Astrocyte (in vitro differentiated cells and primary cell): ENCODE measurements around the gene EXOC4. TPM values are rescaled to one million over a fixed set of nuclear protein-coding genes. Genes with fewer than 3 reads are reported as not detected.

Experiments
- DNase-seq: peaks from one replicate; pipeline ENCODE4 v3.0.0-alpha.2; 2010; ENCODE audit warnings: low read depth
- FAIRE-seq: peaks from 2 replicates; lab custom pipeline; 2011; peaks lifted over from hg19 to GRCh38; lab: Jason Lieb, UNC
- H2AFZ ChIP-seq: 2 replicates; pipeline ENCODE4 v1.6.0; 2012; ENCODE audit warnings: low read depth, low read length, inconsistent platforms
- H3K27ac ChIP-seq: 2 replicates; pipeline ENCODE4 v1.5.1; 2011; ENCODE audit warnings: low read depth, low read length, inconsistent platforms
- H3K27me3 ChIP-seq: 2 replicates; pipeline ENCODE4 v1.6.0; 2011; ENCODE audit warnings: low read length, inconsistent platforms; ENCODE audit not compliant: insufficient read depth
- H3K36me3 ChIP-seq: 2 replicates; pipeline ENCODE4 v1.5.1; 2011; ENCODE audit warnings: low read length, inconsistent platforms; ENCODE audit not compliant: insufficient read depth
- H3K4me1 ChIP-seq: 2 replicates; pipeline ENCODE4 v1.5.1; 2011; ENCODE audit warnings: low read length, inconsistent platforms; ENCODE audit not compliant: insufficient read depth
- H3K4me2 ChIP-seq: 2 replicates; pipeline ENCODE4 v1.6.0; 2012; ENCODE audit warnings: low read length, inconsistent platforms
- H3K4me3 ChIP-seq: 2 replicates; pipeline ENCODE4 v1.5.1; 2011; ENCODE audit warnings: low read depth, mild to moderate bottlenecking, low read length, inconsistent platforms; ENCODE audit not compliant: insufficient read depth
- H3K79me2 ChIP-seq: 2 replicates; pipeline ENCODE4 v1.6.0; 2012; ENCODE audit warnings: mild to moderate bottlenecking, low read length, inconsistent platforms; ENCODE audit not compliant: insufficient read depth
- H3K9ac ChIP-seq: 2 replicates; pipeline ENCODE4 v1.6.0; 2012; ENCODE audit warnings: mild to moderate bottlenecking, low read length, inconsistent platforms
- H3K9me3 ChIP-seq: 2 replicates; pipeline ENCODE4 v1.5.1; 2012; ENCODE audit warnings: low read depth, mild to moderate bottlenecking, low read length, inconsistent platforms; ENCODE audit not compliant: insufficient read depth
- H4K20me1 ChIP-seq: 2 replicates; pipeline ENCODE4 v1.6.0; 2012; ENCODE audit warnings: low read length, inconsistent platforms; ENCODE audit not compliant: insufficient read depth
- H3K27ac Mint-ChIP-seq: one replicate; pipeline ENCODE4 v1.8.0; 2021; ENCODE audit warnings: mild to moderate bottlenecking, mixed read lengths; ENCODE audit not compliant: unreplicated experiment
- H3K27me3 Mint-ChIP-seq: one replicate; pipeline ENCODE4 v1.8.0; 2021; ENCODE audit warnings: low read depth, mixed read lengths; ENCODE audit not compliant: unreplicated experiment
- H3K36me3 Mint-ChIP-seq: one replicate; pipeline ENCODE4 v1.8.0; 2021; ENCODE audit warnings: low read depth, mixed read lengths; ENCODE audit not compliant: unreplicated experiment
- H3K4me1 Mint-ChIP-seq: one replicate; pipeline ENCODE4 v1.8.0; 2021; ENCODE audit warnings: low read depth, mixed read lengths; ENCODE audit not compliant: unreplicated experiment
- H3K4me3 Mint-ChIP-seq: one replicate; pipeline ENCODE4 v1.8.0; 2021; ENCODE audit warnings: mild to moderate bottlenecking, moderate library complexity, mixed read lengths; ENCODE audit not compliant: unreplicated experiment
- H3K9me3 Mint-ChIP-seq: one replicate; pipeline ENCODE4 v1.8.0; 2021; ENCODE audit warnings: mild to moderate bottlenecking, mixed read lengths; ENCODE audit not compliant: unreplicated experiment
- CTCF ChIP-seq: IDR thresholded peaks from 2 replicates; pipeline ENCODE4 v1.5.1; 2011; ENCODE audit warnings: low read depth, mild to moderate bottlenecking, inconsistent platforms, low read length, moderate library complexity; ENCODE audit not compliant: insufficient read depth
- EZH2 ChIP-seq: IDR thresholded peaks from 2 replicates; pipeline ENCODE4 v1.6.1; 2012; ENCODE audit warnings: mild to moderate bottlenecking, low read length, inconsistent platforms; ENCODE audit not compliant: insufficient read depth
- total RNA-seq: library from RNA; stranded (reverse); gene quantifications from 2 replicates; pipeline ENCODE4 v1.2.1, GENCODE V29; 2021

The EXOC4 gene
- total RNA-seq, 1 donor from 2014 or later, result 57.5 TPM

GRCh38 chr7:133587903-133588302 is 335.0 kb downstream of the EXOC4 start:
- H3K4me3 ChIP-seq, result no peak overlapping the region

GRCh38 chr7:133590795-133591194 is 337.9 kb downstream of the EXOC4 start:
- no peak for TF ChIP-seq CTCF
- TF ChIP-seq EZH2, result no peak
- H3K9me3 Mint-ChIP-seq, result no peaks in the 10 kb centered on the region
- no peak overlapping the region for H3K4me3 ChIP-seq
- DNase-seq, result no peak
- no peaks in the 10 kb centered on the region for H3K9me3 ChIP-seq
- H4K20me1 ChIP-seq, result no peaks in the 10 kb centered on the region
- H3K4me1 ChIP-seq, result no peaks in the 10 kb centered on the region
- no peak overlapping the region for H3K4me3 Mint-ChIP-seq
- no peak for FAIRE-seq
- no peaks in the 10 kb centered on the region for H3K27me3 Mint-ChIP-seq
- no peaks in the 10 kb centered on the region for H3K79me2 ChIP-seq
- no peak overlapping the region for H2AFZ ChIP-seq
- no peak overlapping the region for H3K9ac ChIP-seq
- no peak overlapping the region for H3K4me2 ChIP-seq
- no peaks in the 10 kb centered on the region for H3K27me3 ChIP-seq
- peaks cover 2% of the 10 kb centered on the region for H3K36me3 Mint-ChIP-seq
- H3K27ac Mint-ChIP-seq, result no peak overlapping the region
- no peaks in the 10 kb centered on the region for H3K4me1 Mint-ChIP-seq
- H3K36me3 ChIP-seq, result no peaks in the 10 kb centered on the region
- H3K27ac ChIP-seq, result no peak overlapping the region

More at GRCh38 chr7:133587903-133588302, 335.0 kb downstream of the EXOC4 start:
- TF ChIP-seq CTCF, result no peak
- no peak for TF ChIP-seq EZH2
- Mint-ChIP-seq H3K27me3 (no peaks in the 10 kb centered on the region), H3K36me3 (no peaks in the 10 kb centered on the region), H3K4me3 (no peak overlapping the region), H3K27ac (no peak overlapping the region), H3K9me3 (no peaks in the 10 kb centered on the region), H3K4me1 (peaks cover 11% of the 10 kb centered on the region)
- H3K79me2 ChIP-seq, result no peaks in the 10 kb centered on the region
- H3K4me1 ChIP-seq, result peaks cover 10% of the 10 kb centered on the region
- DNase-seq, result no peak
- FAIRE-seq, result no peak
- H3K27ac ChIP-seq, result no peak overlapping the region
- H3K27me3 ChIP-seq, result no peaks in the 10 kb centered on the region
- H3K4me2 ChIP-seq, result no peak overlapping the region
- H3K36me3 ChIP-seq, result no peaks in the 10 kb centered on the region
- H4K20me1 ChIP-seq, result no peaks in the 10 kb centered on the region
- no peaks in the 10 kb centered on the region for H3K9me3 ChIP-seq
- no peak overlapping the region for H2AFZ ChIP-seq
- H3K9ac ChIP-seq, result no peak overlapping the region

- Histone ChIP-seq H3K27me3 (no peaks in the 10 kb centered on the region), H3K4me1 (no peaks in the 10 kb centered on the region), H3K4me3 (no peak overlapping the region), H4K20me1 (no peaks in the 10 kb centered on the region), H3K9ac (no peak overlapping the region), H3K36me3 (no peaks in the 10 kb centered on the region), H3K79me2 (no peaks in the 10 kb centered on the region), H3K27ac (no peak overlapping the region), H3K9me3 (no peaks in the 10 kb centered on the region), H2AFZ (no peak overlapping the region), H3K4me2 (no peak overlapping the region)
- Mint-ChIP-seq H3K27me3 (no peaks in the 10 kb centered on the region), H3K4me3 (no peak overlapping the region), H3K4me1 (no peaks in the 10 kb centered on the region), H3K9me3 (no peaks in the 10 kb centered on the region), H3K36me3 (peaks cover 2% of the 10 kb centered on the region), H3K27ac (no peak overlapping the region)
- FAIRE-seq, result no peak
- no peak for DNase-seq
- TF ChIP-seq CTCF (no peak), EZH2 (no peak)
These were observed 338.9 kb downstream of the EXOC4 start for GRCh38 chr7:133591704-133592340.
